HG03469 (cell line): ENCODE results near the gene GSX1.
A peak's percentile ranks its signal among the peaks of the same experiment; 100 is the strongest.

Experiments used
- ATAC-seq: cut with Tn5 transposase; IDR thresholded peaks from one replicate; pipeline ENCODE4 v1.9.1; 2021; ENCODE audit warnings: mild to moderate bottlenecking, moderate library complexity, moderate number of reproducible peaks; ENCODE audit not compliant: unreplicated experiment

Gene GSX1

DNA sequence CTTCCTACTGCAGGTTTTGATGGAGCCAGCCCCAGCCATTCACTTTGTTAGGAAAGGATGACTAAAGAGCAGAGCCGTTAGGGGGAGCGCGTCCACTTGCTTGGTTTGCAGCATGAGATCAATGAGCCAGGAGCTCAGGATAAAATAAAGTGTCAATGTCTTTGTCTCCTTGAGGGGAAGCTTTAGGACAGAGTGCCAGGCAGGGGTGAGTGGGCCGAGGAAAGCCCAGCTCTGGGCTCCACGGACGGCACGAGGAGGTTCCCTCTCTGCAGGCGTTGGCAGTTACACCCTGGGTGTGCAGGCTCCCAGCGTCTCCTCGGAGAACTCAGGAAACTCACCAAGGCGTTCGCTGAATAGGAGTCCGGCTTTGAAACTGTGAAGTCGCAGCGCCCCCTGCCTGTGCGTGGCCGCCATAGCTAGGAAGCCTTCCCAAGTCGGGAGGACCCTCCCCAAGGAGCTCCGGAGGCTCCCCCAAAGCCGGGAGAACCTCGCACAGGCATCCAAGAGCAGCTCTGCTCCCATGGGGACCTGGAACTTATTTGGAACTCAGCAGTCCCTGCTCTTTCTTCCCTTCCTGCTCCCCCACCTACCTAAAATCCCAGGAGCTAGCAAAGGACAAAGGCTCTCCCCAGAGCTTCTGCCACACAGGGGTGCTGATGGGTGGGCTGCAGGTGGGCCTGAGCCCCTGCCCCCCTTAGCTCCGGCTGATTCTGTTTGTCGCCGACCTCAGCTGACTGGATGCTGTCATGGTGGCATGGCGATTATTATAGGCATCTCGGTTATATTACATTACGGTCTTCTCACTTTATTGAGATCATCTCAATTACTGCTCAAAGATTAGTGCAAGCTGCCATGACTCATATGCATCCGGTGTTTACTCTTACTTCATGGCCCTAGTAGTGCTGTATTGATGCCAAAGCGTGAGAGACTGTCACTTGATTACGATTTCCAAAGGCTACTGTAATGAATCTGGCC is 34.4 kb downstream of the GSX1 start:
- ATAC-seq, result no peak

DNA sequence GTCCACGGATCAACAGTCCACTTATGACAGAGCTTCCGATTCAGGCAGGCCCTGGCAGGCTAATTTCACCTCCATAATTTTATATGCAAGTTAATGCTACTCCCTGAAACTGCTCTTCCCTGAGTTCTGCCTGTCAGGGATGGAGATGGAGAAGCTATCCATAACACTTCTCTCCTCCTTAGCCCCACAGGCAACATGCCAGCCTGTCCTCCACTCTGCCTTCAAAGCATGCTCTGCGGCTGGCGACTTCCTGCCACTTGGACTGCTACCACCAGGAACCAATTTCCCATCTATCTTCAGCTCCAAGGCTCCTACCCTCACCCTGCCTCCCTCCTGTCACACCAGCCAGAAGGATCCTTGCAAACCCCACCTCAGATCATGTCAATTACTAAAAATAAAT is 35.4 kb downstream of the GSX1 start:
- ATAC-seq, result no peak

DNA sequence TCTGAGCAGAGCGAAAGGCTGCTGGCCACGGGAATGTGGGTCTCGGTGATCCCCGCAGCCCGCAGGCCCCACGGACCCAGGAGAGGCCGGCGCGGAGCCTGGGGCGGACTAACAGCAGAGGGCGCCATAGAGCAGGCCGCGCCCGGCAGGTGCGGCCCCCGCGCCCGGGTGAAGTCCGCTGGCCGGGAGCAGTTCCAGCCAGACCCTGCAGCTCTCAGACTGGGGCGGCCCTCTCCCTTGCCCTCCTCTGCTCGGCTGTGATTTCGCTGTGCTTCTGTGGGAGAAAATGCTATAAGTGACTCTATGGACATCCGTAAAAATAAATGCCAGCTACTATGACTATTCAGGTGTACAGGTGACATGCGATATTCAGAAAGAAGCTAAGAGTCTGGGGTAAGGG is 37.7 kb downstream of the GSX1 start:
- peak; percentile 64 for ATAC-seq

DNA sequence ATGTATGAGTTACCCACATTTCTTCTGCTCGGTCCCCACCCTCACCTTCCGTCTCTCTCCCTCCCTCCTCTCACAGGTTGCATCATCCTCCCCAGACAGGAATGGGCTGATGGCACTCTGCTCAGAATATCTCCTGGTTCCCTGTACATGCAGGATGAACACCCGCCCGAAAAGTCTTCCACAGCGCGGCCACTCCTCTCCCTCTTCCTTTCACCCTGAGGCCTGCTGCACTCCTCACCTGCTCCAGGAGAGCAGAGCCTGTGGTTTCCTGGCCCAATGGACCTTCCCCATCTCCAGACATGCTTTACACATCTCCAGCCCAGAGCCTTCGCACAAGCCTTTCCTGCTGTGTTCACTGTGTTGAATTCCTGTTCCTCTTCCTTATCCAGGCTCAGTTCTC is 40.9 kb downstream of the GSX1 start:
- ATAC-seq, result no peak

DNA sequence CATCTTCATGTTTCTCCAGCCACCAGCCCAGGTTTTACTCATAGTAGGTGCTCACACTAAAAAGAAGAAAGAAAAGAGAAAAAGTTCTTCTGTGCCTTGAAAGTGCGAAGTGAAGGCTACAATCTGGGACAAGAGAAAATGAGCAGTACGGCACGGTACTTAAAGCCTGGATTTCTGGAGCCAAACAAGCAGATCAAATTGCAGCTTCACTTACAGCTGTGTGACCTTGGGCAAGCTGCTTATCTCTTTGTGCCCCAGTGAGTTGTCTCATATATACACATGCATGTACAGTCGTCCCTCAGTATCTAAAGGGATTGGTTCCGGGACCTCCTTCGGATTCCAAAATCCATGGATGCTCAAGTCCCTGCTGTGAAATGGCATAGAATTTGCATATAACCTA is 41.8 kb downstream of the GSX1 start:
- no peak for ATAC-seq

DNA sequence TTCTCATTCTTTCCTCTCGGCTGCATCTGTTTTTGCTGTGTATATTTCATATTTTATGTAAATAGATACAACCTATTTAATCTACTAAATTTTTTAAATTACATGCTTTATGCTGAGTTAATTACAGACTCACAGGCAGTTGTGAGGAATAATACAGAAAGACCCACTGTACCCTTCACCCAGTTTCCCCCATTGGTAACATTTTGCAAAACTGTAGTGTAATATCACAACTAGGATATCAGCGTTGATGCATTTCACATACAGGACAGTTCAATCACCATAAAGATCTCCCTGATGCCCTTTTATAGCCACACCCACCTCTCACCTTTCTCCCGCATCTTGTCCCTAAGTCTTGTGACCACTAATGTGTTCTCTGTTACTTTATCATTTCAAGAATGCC is 43.5 kb downstream of the GSX1 start:
- ATAC-seq, result no peak

DNA sequence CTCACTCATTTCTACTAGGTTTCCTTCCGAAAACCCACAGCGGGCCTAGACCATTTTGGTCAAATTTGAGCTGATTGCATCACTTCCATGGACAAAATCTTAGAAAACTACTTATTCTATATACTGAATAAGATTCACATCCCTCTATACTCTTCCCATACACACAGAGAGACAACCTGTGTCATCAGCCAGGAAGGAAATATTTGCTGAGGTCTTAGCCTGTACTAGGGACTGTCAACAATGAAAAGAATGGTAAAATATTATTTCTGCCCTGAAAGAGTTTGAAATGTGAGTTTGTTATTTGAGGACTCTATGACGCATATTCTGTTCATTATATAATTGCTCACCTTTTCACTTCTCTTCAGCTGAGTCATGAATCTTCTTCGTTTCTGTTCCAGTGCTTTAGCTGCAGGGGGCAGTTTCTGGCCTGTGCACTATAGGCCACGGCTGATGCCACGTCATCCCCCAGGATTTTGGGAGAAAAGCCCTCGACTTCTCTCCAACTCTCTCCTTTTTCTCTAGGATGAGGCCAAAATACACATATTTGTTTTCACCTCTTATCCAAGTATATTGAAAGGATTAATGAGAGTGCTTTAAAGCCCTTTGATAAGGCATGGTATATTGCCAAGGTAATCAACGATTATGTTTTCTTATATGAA is 47.7 kb downstream of the GSX1 start:
- no peak for ATAC-seq

DNA sequence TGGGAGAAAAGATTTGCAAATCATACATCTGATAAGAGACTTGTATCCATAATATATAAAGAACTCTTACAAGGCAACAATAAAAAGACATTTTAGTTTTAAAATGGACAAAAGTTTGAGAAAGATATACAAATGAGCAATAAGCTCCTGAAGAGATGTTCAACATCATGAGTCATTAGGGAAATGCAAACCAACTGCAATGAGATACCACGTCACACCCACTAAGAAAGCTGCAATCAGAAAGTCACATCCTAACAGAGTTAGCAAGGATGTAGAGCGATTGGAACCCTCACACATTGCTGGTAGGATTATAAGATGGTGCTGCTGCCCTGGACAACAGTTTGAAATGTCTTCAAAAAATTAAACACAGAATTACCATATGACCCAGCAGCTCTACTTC is 50.3 kb downstream of the GSX1 start:
- ATAC-seq, result no peak
